Uterus (tissue), 2 donors: ENCODE measurements around the gene SNRPB.

Experiments
- CTCF ChIP-seq, 4 experiments: fragments of 200-600 bp in 2 of 4; fragments of 450-650 bp in 2 of 4; sonication (generic) in 2 of 4; IDR thresholded peaks; one replicate each; pipeline ENCODE4 v1.5.1; 2016 to 2019; ENCODE audit warnings: antibody characterized with exemption in 4 of 4, mild to moderate bottlenecking in 2 of 4, moderate library complexity in 1 of 4
- POLR2A ChIP-seq, 2 donors: fragments of 450-650 bp; IDR thresholded peaks; one replicate each; pipeline ENCODE4 v1.6.1; 2016; ENCODE audit warnings: antibody characterized with exemption in 2 of 2, mild to moderate bottlenecking in 1 of 2, moderate library complexity in 1 of 2

DNA sequence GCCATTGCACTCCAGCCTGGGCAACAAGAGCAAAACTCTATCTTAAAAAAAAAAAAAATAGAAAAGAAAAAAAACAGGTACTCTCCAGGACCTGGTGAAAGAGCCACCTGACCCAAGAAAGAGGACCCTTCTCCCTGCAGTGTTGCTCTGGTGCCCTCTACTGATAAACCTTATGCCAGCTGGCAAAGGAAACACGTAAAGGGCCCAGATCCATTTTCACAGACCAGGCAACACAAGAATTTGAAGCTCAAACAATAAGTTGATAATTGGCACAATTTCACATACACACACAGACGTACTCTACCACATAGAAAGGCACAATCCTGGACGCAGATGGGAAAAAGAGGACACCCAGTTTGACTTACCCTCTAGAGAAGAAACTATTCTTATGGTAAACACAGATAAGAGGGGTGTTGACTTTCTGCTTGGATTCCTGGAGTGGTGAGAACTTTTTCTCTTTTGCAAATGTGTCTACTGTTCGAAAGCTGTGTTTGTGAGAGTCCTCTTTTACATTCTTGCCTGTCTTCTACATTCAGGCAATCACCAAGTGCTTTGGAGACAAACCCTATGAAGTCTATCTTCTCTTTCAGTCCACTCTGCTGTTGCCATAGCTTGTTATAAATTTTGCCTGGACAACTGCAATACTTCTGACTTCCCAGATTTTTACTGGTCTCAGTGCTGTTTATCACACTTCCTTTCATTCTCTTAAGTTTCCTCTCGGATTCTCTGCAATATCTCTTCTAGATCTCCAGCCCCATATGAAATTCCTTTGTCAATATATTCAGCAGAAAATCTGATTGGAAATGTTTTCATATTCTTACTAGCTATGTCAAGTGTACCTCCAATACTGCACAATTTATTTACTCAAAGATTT lies 6.4 kb upstream of the SNRPB start:
- TF ChIP-seq POLR2A (IDR thresholded peaks at IDR 0.05) (no peak), CTCF (IDR thresholded peaks at IDR 0.05) (no peak)
